Renal pelvis (tissue), 4 donors: Measurements from ENCODE around the gene OSBPL9. TPM values are rescaled to one million over a fixed set of nuclear protein-coding genes. Genes with fewer than 3 reads are reported as not detected.

Experiments
- DNase-seq: peaks from one replicate; pipeline ENCODE4 v3.0.0-alpha.2; 2013
- polyA plus RNA-seq, 3 donors: library from polyadenylated mRNA; unstranded; fragments of 120-200 nt; gene quantifications; one replicate each; pipeline ENCODE4 v1.2.1, GENCODE V29; 2013; ENCODE audit not compliant: insufficient read length in 3 of 3

The OSBPL9 gene
- polyA plus RNA-seq, 3 donors: 122 to 151 (median 125) TPM

DNA sequence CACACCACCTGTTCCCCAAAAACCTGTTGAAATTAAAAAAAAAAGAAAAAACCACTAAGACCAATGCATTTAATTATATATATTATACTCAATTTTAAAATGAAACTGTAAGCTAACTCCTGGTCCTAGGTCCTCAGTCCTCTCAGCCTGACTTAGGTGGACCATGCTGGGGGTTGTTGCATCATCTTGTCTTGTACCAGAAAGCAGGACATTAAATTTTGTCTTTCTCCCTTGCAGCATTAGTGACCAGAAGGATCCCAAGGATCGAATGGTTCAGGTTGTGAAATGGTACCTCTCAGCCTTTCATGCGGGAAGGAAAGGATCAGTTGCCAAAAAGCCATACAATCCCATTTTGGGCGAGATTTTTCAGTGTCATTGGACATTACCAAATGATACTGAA is 164.0 kb downstream of the OSBPL9 start:
- no peak for DNase-seq

GRCh38 chr1:51784997-51785421 is 168.1 kb downstream of the OSBPL9 start:
- no peak for DNase-seq

- no peak for DNase-seq
Observed at GRCh38 chr1:51788938-51789337, 172.0 kb downstream of the OSBPL9 start.

- DNase-seq: no peak
Observed at GRCh38 chr1:51789342-51789741, 172.4 kb downstream of the OSBPL9 start.

DNA sequence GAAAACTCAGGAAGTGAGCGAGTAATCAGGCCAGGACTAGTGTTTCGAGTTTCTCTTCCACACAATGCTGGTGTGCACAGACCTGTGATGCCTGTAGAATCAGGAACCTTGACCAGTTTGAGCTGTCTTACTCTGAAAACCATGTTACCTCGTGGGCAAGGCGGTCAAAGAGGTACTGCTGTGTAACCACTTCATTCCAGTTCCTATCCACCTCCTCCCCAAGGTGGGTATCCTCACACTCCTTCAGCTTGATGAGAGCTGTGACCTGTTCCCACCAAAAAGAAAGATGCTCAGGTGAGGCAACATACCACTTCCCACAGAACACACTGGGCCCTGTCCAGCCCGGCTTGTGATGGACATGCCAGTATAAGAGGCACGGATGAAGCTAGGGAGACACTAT is 173.5 kb downstream of the OSBPL9 start:
- DNase-seq: no peak

DNA sequence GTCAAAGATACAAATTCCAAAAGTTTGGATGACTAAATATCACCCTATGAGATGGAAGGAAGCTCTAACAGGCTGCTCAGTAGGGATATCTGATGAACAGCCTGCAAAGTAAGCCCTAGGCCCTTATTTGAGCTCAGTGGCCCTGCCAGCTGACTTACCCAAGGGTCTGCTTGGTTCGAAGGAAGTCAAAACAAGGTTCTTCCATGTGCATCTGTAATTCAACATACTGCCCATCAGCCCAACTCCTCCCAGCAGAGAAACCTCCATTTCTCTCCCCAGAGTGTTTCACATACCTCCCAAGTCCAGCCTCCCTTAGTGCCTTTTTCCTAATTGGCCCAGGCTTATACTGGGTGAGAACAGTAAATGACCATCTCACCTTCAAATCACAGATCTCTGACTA is 175.0 kb downstream of the OSBPL9 start:
- no peak for DNase-seq

DNA sequence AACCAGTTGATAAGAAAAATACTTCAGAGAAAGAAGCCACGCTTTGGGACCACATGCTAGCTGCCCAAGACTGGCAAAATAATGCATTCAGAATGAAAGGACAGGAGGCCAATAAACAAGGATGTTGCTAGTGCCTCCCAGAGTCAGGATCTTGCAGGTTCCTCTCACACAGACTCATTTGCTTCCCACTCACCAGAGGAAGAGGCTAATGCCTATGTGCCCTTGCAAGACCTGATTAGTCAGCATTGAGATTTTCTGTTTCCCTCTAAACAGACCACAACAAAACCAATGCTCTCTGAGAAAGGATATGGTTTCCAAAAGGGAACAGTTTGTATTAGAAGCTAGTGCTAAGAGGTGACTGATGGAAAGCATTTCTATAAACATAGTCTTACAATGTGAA is 176.0 kb downstream of the OSBPL9 start:
- peak; percentile 4 for DNase-seq

DNA sequence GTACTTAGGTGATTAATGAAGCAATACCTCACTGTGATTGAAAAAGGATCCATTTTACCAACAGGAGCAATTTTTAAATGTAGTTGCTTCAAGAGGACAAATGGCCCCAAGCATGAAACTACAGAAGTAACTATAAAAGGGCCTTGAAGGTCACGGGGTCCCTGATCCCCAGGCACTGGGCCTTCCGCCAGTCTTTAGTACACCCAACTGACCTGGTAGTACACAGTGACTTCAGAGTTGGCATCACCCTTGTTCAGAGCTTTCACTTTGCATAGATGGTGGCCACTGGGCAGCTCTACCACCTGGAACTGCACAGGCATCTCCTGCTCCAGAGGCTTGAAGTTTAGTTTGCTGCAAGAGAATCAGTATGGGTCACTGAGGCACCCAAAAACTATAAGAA is 177.4 kb downstream of the OSBPL9 start:
- DNase-seq: no peak

DNA sequence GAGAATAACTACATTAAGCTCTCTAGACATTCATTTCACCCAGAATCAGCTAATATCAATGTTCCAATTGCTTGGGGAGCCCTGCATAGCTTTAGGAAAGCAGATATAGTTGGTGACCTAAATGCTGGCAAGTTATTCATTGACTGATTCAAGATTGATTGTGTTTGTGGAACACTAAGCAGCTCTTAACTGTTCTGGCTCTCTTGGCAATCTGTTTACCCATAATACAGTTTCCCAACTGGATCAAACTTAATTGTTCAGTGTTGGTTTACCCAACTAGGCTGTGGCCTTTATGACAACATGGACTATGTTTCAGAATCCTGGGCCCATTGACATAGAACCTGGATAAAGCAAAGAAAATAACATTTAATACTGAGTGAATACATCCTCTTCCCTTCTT is 178.0 kb downstream of the OSBPL9 start:
- DNase-seq: no peak

- no peak for DNase-seq
Observed at GRCh38 chr1:51799372-51799771, 182.5 kb downstream of the OSBPL9 start.

DNA sequence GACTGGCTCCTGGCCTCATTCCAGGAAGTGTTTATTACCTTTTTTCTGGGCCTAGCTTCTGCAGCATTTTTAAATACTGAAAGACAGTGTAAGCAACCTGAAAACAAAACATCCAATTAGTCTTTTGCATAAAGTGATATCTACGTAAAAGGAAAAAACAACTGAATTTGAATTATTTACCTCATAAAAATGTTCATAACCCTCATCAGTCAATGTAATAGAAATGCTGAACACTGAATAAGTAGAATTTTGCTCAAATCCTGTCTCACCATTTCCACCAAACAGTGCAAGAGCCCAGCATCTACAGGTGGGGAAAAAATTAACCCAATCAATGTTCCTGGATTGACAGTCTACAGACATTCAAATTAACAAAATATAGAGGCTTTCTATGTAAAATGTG is 197.6 kb downstream of the OSBPL9 start:
- no peak for DNase-seq

- peak; percentile 10 for DNase-seq
Observed at GRCh38 chr1:51818487-51818886, 201.6 kb downstream of the OSBPL9 start.

DNA sequence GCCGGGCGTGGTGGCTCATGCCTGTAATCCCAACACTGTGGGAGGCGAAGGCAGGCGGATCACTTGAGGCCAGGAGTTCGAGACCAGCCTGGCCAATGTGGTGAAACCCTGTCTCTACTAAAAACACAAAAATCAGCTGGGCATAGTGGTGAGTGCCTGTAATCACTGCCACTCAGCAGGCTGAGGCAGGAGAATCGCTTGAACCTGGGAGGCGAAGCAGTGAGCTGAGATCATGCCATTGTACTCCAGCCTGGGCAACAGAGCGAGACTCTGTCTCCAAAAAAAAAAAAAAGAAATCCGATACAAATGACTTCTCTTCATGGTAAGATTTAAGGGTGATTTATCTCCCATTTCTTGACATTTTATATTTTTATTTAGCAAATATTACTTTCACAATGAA is 202.1 kb downstream of the OSBPL9 start:
- DNase-seq: peak; percentile 4

DNA sequence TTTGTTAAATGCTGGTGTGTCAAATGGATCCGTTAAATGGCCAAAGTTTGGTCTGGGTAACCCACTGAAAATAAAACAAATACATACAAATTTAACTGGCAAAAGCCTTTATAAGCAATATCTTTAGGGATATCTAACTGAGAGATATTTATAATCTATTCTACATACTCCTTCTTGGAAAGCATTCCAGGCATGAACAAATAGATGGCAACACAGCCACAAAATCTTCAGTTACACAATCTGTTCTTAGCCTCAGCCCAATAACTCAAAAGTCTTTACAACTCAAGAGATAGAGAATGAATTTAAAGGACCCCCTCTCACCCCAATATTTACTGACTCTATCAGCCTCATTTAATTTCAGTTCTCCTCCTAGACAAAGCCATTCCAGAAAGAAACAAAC is 202.9 kb downstream of the OSBPL9 start:
- no peak for DNase-seq

DNA sequence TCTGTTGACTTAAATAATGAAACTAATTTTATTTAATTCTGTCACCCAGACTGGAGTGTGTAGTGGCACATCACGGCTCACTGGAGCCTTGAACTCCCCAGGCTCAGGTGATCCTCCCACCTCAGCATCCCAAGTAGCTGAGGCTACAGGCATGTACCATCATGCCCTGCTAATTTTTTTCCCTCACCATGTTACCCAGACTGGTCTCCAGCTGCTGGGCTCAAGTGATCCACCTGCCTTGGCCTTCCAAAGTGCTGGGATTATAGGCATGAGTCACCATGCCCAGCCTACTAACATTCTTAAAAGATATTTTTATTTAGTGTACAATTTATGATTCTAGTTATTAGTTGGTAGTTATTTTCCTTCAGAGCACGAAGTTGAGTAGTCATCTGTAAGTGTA is 212.2 kb downstream of the OSBPL9 start:
- DNase-seq: no peak

GRCh38 chr1:51833700-51834099 is 216.8 kb downstream of the OSBPL9 start:
- DNase-seq: no peak

DNA sequence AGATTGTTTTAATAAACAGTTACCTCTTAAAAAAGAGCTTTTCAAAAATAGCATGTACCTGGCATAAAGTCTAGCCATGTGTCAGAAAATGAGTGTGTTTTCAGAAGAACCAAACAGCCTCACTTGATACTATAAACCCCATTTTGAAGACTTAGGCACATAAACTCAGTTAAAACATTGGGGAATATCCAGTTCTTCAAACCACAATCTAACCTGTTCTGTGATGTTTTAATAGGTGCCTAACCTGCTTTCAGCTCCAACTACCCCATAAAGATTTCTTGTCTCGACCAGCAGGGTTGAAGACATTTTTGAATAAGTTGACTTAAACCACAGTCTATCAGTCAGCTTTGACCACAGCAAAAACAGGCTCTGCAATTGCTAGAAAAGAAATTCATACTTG is 220.4 kb downstream of the OSBPL9 start:
- DNase-seq: no peak

Other genes with a start within 250 kb of the OSBPL9 start
- gene EPS15, start 97.8 kb upstream of the OSBPL9 start, polyA plus RNA-seq: 10 to 100 TPM; 36.8 to 44.3 (median 40.2) TPM